B cell (primary cell): ENCODE measurements around the gene SECTM1. TPM values are rescaled to one million over a fixed set of nuclear protein-coding genes. Genes with fewer than 3 reads are reported as not detected.
A peak's percentile ranks its signal among the peaks of the same experiment; 100 is the strongest.

ENCODE experiments used
- ATAC-seq: fragments of 200-7000 bp; cut with Tn5 transposase; one replicate; pipeline ENCODE4 v1.10.0; 2021; ENCODE audit warnings: low read depth, mild to moderate bottlenecking, moderate number of reproducible peaks, moderate library complexity
- CTCF ChIA-PET: fragments of 350-600 bp; sonication (Branson Sonifier 250); formaldehyde crosslinking; loops from one replicate; lab custom pipeline; 2021; ENCODE audit warnings: antibody characterized with exemption, inconsistent platforms; lab: Charles Lee
- POLR2A ChIA-PET: fragments of 350-600 bp; sonication (Branson Sonifier 250); formaldehyde crosslinking; loops from one replicate; lab custom pipeline; 2021; ENCODE audit warnings: antibody characterized with exemption; lab: Charles Lee
- DNase-seq: peaks from one replicate; pipeline ENCODE4 v3.0.0; 2013
- H2AFZ ChIP-seq: 2 replicates; pipeline ENCODE4 v1.6.1; 2012; ENCODE audit warnings: mild to moderate bottlenecking, low read depth, low read length; ENCODE audit not compliant: insufficient read depth, poor library complexity, severe bottlenecking
- H3K27ac ChIP-seq, 2 donors: 1 replicate in 1 of 2; 2 replicates in 1 of 2; pipeline ENCODE4 v1.5.1; 2012 to 2013; ENCODE audit warnings: low read length in 2 of 2, mild to moderate bottlenecking in 2 of 2, moderate library complexity in 1 of 2
- H3K27me3 ChIP-seq, 4 experiments: fragments of 200-600 bp in 1 of 4; sonication (generic) in 1 of 4; replicated peaks in 1 of 4; 1 replicate in 2 of 4; 2 replicates in 2 of 4; pipeline versions ENCODE4 v1.6.1 to v1.7.0; 2013 to 2016; ENCODE audit warnings: low read length in 3 of 4, mild to moderate bottlenecking in 2 of 4, mixed read lengths in 1 of 4, moderate library complexity in 1 of 4; ENCODE audit not compliant: insufficient read depth in 4 of 4, control insufficient read depth in 3 of 4; ENCODE audit errors: control extremely low read depth in 1 of 4
- H3K36me3 ChIP-seq, 2 experiments: replicated peaks in 1 of 2; 1 replicate in 1 of 2; 2 replicates in 1 of 2; pipeline versions ENCODE4 v1.6.1 to v1.7.1; 2013; ENCODE audit warnings: low read length in 1 of 2; ENCODE audit not compliant: insufficient read depth in 2 of 2, control insufficient read depth in 1 of 2; ENCODE audit errors: control extremely low read depth in 1 of 2, extremely low read depth in 1 of 2
- H3K4me1 ChIP-seq, 2 donors: fragments of 200-600 bp in 1 of 2; sonication (generic) in 1 of 2; 1 replicate in 1 of 2; 2 replicates in 1 of 2; pipeline versions ENCODE4 v1.5.1 to v1.6.1; 2013 to 2017; ENCODE audit warnings: low read length in 2 of 2; ENCODE audit not compliant: control insufficient read depth in 2 of 2, insufficient read depth in 2 of 2
- H3K4me2 ChIP-seq: replicated peaks from 2 replicates; pipeline ENCODE3; 2012; ENCODE audit warnings: mild to moderate bottlenecking, low read depth, low read length; ENCODE audit not compliant: poor library complexity, severe bottlenecking
- H3K4me3 ChIP-seq, 5 experiments: fragments of 200-600 bp in 1 of 5; sonication (generic) in 1 of 5; 1 replicate in 3 of 5; 2 replicates in 2 of 5; pipeline versions ENCODE4 v1.5.1 to v1.7.0; 2011 to 2016; ENCODE audit warnings: low read length in 4 of 5, mild to moderate bottlenecking in 4 of 5, low read depth in 2 of 5, control low read depth in 1 of 5, moderate library complexity in 1 of 5; ENCODE audit not compliant: insufficient read depth in 1 of 5; ENCODE audit errors: control extremely low read depth in 1 of 5, extremely low read depth in 1 of 5
- H3K79me2 ChIP-seq: fragments of 200-600 bp; sonication (generic); one replicate; pipeline ENCODE4 v1.6.0; 2016; ENCODE audit warnings: low read length; ENCODE audit not compliant: control insufficient read depth, insufficient read depth
- H3K9ac ChIP-seq: fragments of 200-600 bp; sonication (generic); 2 replicates; pipeline ENCODE4 v1.6.1; 2017; ENCODE audit warnings: mild to moderate bottlenecking, low read length, moderate library complexity
- H3K9me3 ChIP-seq, 3 donors: one replicate each; pipeline versions ENCODE4 v1.6.1 to v1.7.1; 2013; ENCODE audit warnings: low read length in 2 of 3; ENCODE audit not compliant: control insufficient read depth in 2 of 3, insufficient read depth in 1 of 3; ENCODE audit errors: control extremely low read depth in 1 of 3
- H4K20me1 ChIP-seq: 2 replicates; pipeline ENCODE4 v1.6.0; 2012; ENCODE audit warnings: mild to moderate bottlenecking, low read length; ENCODE audit not compliant: insufficient read depth, control insufficient read depth, poor library complexity, severe bottlenecking
- H3K27ac Mint-ChIP-seq: one replicate; pipeline ENCODE4 v1.8.0; 2021; ENCODE audit warnings: mixed read lengths
- H3K27me3 Mint-ChIP-seq: one replicate; pipeline ENCODE4 v1.8.0; 2021; ENCODE audit warnings: mixed read lengths
- H3K4me1 Mint-ChIP-seq: one replicate; pipeline ENCODE4 v1.8.0; 2021; ENCODE audit warnings: mixed read lengths
- H3K4me3 Mint-ChIP-seq: one replicate; pipeline ENCODE4 v1.8.0; 2021; ENCODE audit warnings: mixed read lengths
- H3K9me3 Mint-ChIP-seq: one replicate; pipeline ENCODE4 v1.8.0; 2022; ENCODE audit warnings: mixed read lengths; ENCODE audit not compliant: insufficient read depth
- CTCF ChIP-seq: fragments of 200-600 bp; IDR thresholded peaks from one replicate; pipeline ENCODE4 v1.8.0; 2022; ENCODE audit warnings: antibody characterized with exemption, mild to moderate bottlenecking
- EZH2 ChIP-seq: IDR thresholded peaks from 2 replicates; pipeline ENCODE4 v1.6.1; 2012; ENCODE audit warnings: borderline replicate concordance, low read depth, mild to moderate bottlenecking, moderate library complexity, low read length; ENCODE audit not compliant: insufficient read depth, poor library complexity, severe bottlenecking
- WGBS: methylation state at CpG from one replicate; pipeline ENCODE4 v1.1.5; 2013; ENCODE audit warnings: missing lambda C conversion rate; ENCODE audit not compliant: insufficient coverage; 5-methylcytosine and 5-hydroxymethylcytosine counted together
- intact Hi-C: fragments of 100-400 bp; cut with micrococcal nuclease; formaldehyde crosslinking; loops from one replicate; pipeline ENCODE4 v1.10.0; 2022
- polyA plus RNA-seq: library from polyadenylated mRNA; depleted of rRNA; stranded (reverse); fragments of >200 nt; gene quantifications from 2 replicates; pipeline ENCODE4 v1.2.3, GENCODE V29; 2012
- total RNA-seq, 2 donors: library from RNA; stranded (reverse); fragments of 120-200 nt in 1 of 2; gene quantifications; 1 replicate in 1 of 2; 2 replicates in 1 of 2; pipeline versions ENCODE4 v1.2.3 to v1.2.4, GENCODE V29; 2013 to 2022

Gene SECTM1
- total and polyA plus RNA-seq, 2 donors (not counting 1 experiment from before 2014, with no cell fraction given) = 0.17 to 1.2 TPM

DNA sequence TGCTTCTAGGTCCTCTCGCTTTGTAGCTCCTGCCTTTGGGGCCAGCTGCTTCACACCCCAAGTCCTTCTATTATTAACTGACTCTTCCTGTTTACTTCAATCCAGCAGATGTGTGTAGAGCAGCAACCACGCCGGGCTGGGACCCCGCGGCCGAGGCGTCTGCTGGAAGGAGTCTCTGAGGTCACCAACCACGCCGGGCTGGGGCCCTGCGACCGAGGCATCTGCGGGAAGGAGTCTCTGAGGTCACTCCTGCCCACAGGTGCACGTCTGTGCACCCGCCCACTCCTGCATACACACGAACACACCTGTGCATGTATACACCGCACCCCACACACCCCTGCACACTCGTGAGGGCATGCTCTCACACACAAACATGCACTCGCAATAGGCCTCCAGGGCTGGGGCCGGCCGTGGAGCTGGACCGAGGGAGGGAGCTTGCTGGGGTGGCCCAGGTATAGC is 17.7 kb upstream of the SECTM1 start:
- Histone ChIP-seq H2AFZ (no peak overlapping the region), H3K4me2 (peak overlapping the region; percentile 14), H3K4me1 (peaks cover 12 to 17% of the 10 kb centered on the region in 2 donors), H3K79me2 (no peaks in the 10 kb centered on the region), H3K36me3 (no peaks in the 10 kb centered on the region), H4K20me1 (no peaks in the 10 kb centered on the region), H3K27me3 (peaks cover 0 to 26% (median 4%) of the 10 kb centered on the region in 4 experiments), H3K9me3 (no peaks in the 10 kb centered on the region), H3K27ac (no peak overlapping the region), H3K9ac (no peak overlapping the region), H3K4me3 (no peak overlapping the region)
- TF ChIP-seq CTCF (no peak), EZH2 (no peak)
- no peak for DNase-seq
- Mint-ChIP-seq H3K27me3 (peaks cover 18% of the 10 kb centered on the region), H3K4me3 (no peak overlapping the region), H3K27ac (peak overlapping the region; percentile 50), H3K9me3 (no peaks in the 10 kb centered on the region), H3K4me1 (peaks cover 10% of the 10 kb centered on the region)
- ChIA-PET POLR2A (no interaction called here), CTCF (interaction anchor here (1.0 to 4.9 kb wide), 13 partner anchors 18 to 700 kb away, joined by 3 to 43 read pairs (median 5); partner anchors contain the start of gene SECTM1)
- WGBS = 8% methylated on average over 20 of the region's 21 CpGs
- peak; percentile 13 for ATAC-seq
- intact Hi-C loops = loop anchor here (1.0 kb wide), 2 partner anchors 143 to 203 kb away; no protein-coding TSS in a partner anchor
